Dendritic cell treated with granulocyte-macrophage colony-stimulating factor and Interleukin-4, amounts not matched to agents 40 ng/mL and 50 ng/mL, for 4 days (primary cell): ENCODE measurements around the gene SLC48A1.

Experiments used
- H3K27ac Mint-ChIP-seq: one replicate; pipeline ENCODE4 v1.8.0; 2022; ENCODE audit warnings: mild to moderate bottlenecking, mixed read lengths
- H3K27me3 Mint-ChIP-seq: one replicate; pipeline ENCODE4 v1.8.0; 2022; ENCODE audit warnings: mild to moderate bottlenecking, mixed read lengths
- H3K36me3 Mint-ChIP-seq: one replicate; pipeline ENCODE4 v1.8.0; 2022; ENCODE audit warnings: low read depth, mixed read lengths
- H3K4me1 Mint-ChIP-seq: one replicate; pipeline ENCODE4 v1.8.0; 2022; ENCODE audit warnings: low read depth, mixed read lengths
- H3K4me3 Mint-ChIP-seq: one replicate; pipeline ENCODE4 v1.8.0; 2022; ENCODE audit warnings: mild to moderate bottlenecking, moderate library complexity, mixed read lengths
- H3K9me3 Mint-ChIP-seq: one replicate; pipeline ENCODE4 v1.8.0; 2022; ENCODE audit warnings: mixed read lengths
- intact Hi-C: fragments of 100-400 bp; cut with micrococcal nuclease; formaldehyde crosslinking; loops from one replicate; pipeline ENCODE4 v1.15.0; 2022

Gene SLC48A1

DNA sequence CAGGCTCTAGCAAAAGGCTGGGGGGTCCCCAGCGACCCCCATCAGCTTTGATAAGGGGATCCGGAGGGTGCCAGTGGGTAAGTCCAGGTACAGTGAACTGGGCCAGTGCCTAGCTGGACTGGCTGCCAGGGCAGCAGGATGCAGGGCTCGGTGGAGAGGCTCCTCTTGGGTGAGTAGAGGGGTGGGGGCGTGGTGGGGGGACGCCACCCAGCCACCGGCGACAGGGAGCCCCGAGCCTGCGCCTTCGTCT is 14.5 kb upstream of the SLC48A1 start:
- intact Hi-C loops = loop anchor here (2.0 to 5.0 kb wide), 2 partner anchors 20 to 106 kb away; no protein-coding TSS in a partner anchor
- Mint-ChIP-seq H3K27ac (peak overlapping the region; percentile 75), H3K4me3 (peak overlapping the region; percentile 79), H3K9me3 (no peaks in the 10 kb centered on the region), H3K4me1 (peaks cover 42% of the 10 kb centered on the region), H3K36me3 (no peaks in the 10 kb centered on the region), H3K27me3 (peaks cover 28% of the 10 kb centered on the region)

DNA sequence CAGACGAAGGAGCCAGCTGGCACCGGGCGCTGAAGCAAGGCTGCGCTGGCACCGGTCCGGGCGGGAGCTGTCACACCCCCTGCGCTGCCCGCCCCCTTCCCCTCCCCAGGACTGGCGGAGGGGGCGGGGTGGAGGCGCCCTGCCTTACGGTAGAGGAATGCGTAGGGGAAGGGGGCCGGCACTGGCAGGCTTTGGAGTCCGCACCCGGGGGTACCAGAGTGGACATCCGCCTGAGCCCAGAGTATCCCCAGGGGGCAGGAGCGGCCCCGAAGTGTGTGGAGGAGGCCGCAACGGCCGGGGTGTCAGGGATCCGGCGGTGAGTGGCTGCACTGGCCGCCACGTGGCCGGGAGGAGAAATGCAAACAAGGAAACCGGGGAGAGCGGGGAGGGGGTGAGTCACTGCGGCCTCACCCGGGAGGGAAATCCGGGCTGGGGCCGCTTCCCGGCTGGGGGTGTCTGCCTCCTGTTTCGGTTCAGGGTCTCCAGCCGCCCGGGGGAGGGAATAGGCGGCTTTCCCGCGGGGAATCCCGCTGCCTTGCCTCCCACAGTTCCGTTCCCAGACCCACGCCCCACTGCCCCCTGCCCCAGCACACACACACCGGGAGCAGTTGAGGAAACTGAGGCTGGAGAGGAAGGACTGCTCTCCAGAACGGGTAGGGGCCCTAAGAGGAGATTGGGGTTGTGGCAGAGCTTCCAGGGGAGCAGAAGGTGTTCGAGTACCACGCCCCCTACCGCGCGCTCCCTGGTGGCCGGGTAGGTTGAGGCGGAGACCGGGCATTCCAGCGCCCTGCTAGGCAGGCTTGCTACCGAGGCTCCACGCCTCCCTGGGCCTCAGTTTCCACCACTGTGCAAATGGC is 14.0 kb upstream of the SLC48A1 start, which contains the start of gene RAPGEF3:
Gene RAPGEF3 (minus strand): TSS at position 47 of the 857 bp plus-strand sequence. CDS start 324 bp downstream, outside the sequence.
- H3K4me3 Mint-ChIP-seq = peak within 1 kb of the TSS; percentile 79
- H3K27ac Mint-ChIP-seq = peak within 1 kb of the TSS; percentile 75
- H3K9me3 Mint-ChIP-seq = no peaks in the 10 kb centered on the region
- H3K4me1 Mint-ChIP-seq = peaks cover 43% of the 10 kb centered on the region
- H3K36me3 Mint-ChIP-seq = no peaks in the 10 kb centered on the region
- intact Hi-C loops = loop anchor here (2.0 to 5.0 kb wide), 2 partner anchors 20 to 107 kb away; no protein-coding TSS in a partner anchor
- H3K27me3 Mint-ChIP-seq = peaks cover 29% of the 10 kb centered on the region

DNA sequence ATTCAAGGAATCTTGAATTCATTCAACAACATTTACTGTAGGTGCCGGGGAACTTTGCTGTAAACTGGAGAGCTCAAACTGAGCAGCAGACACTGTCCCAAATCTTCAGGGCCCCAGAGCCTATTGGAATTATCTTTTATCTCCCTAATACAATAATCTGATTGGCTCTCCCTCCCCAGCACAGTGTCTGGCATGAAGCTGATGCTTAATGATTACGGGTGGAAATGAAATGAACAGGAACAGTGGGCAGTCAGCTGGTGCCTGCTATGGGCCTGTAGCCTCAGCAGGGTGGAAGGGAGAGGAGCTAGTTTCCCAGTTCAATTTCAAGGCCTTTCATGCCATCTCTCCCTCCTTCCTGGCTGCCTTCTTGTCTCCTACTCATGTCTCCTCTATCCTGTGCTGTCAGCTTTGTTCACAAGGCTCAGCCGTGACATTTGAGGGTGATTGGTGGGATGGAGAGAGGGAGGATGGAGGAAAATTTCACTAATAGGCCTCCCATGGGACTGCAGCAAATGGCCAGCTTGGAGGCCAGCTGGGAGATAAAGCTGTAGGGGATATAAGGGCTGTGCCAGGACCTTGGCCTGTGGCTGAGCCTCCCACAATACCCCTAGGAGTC is 10.1 kb upstream of the SLC48A1 start:
- no peaks in the 10 kb centered on the region for H3K36me3 Mint-ChIP-seq
- H3K4me1 Mint-ChIP-seq = peaks cover 27% of the 10 kb centered on the region
- H3K27ac Mint-ChIP-seq = no peak overlapping the region
- intact Hi-C loops = no loop called here
- no peak overlapping the region for H3K4me3 Mint-ChIP-seq
- peaks cover 21% of the 10 kb centered on the region for H3K27me3 Mint-ChIP-seq
- no peaks in the 10 kb centered on the region for H3K9me3 Mint-ChIP-seq

DNA sequence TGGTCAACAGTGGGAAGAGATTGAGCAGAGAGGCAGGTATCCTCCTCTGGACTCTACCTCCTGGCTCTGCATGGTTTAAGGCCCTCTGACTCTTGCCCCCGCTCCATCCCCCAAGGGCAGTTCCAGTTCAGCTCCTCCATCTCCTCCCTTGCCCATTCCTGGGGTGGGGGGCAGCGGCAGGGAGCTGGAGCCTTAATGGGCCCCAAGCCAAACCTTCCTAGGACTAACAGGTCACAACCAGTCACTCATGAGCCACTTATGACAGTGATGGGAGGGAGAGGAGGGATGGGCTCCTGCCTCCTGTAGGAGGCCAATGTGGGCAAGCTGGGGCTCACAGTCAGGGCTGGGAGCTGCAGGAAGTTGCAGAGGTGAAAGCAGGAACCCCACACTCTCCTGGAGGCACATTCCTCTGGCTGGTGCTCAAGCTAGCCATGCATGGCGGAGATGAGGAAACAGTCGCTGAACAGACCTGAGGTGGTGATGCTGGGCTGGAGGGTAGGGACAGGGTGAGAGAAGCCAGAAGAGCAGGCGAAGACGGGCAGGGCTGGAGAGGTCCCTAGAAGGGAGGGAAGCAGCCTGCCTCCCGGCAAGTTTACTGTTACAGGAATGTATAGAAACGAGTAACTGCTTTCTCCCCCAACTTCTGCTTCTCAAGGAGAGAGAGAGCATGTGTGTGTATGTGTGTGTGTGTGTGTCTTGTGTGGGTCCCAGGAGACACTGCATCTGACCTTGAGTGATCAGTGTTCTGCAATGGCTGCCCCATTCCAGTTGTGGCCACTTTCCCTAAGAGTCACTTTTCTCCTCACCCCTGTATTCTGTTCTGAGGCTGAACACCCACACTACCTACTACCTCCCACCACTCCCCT is 9.3 kb upstream of the SLC48A1 start:
- Mint-ChIP-seq H3K27me3 (peaks cover 17% of the 10 kb centered on the region), H3K4me3 (no peak overlapping the region), H3K27ac (no peak overlapping the region), H3K4me1 (peaks cover 20% of the 10 kb centered on the region), H3K9me3 (no peaks in the 10 kb centered on the region), H3K36me3 (no peaks in the 10 kb centered on the region)
- intact Hi-C loops = no loop called here

DNA sequence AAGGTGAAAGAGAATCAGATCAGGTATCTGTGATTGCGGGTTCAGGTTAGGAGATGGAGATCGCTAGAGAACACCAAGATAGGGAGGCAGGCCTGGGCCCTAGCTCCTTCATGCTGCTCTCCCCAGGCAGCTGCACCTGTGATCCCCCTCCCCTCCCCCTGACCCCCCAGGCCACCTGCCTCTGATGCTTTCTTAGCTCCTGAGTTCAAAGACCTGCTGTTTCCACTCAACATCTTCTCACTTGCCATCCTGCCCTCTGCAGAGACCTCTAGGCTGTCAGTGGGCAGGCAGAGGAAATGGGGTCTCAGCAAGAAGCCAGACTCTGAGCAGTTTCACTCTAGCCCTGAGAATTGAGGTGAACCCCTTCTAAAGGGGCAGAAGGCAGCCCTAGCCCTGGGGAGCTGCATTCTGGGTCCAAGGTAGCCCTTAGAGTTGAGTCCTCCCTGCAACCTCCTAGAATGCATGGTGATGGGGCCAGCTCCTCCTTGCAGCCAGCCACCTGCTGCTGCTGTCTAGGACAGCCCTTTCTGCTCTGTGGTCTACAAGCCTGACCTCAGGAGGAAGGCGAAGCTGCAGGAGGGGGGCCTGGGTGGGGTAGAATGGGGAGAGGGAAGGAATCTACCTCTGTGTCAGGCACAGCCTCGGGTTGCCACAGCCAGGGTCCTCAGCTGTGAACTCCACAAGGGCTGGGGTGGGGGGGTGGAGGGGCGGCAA is 6.4 kb upstream of the SLC48A1 start:
- intact Hi-C loops = loop anchor here (1.0 kb wide), 1 partner anchor 51 kb away; no protein-coding TSS in a partner anchor
- H3K9me3 Mint-ChIP-seq = no peaks in the 10 kb centered on the region
- no peak overlapping the region for H3K4me3 Mint-ChIP-seq
- H3K27ac Mint-ChIP-seq = no peak overlapping the region
- peaks cover 11% of the 10 kb centered on the region for H3K4me1 Mint-ChIP-seq
- peaks cover 6% of the 10 kb centered on the region for H3K27me3 Mint-ChIP-seq
- no peaks in the 10 kb centered on the region for H3K36me3 Mint-ChIP-seq

DNA sequence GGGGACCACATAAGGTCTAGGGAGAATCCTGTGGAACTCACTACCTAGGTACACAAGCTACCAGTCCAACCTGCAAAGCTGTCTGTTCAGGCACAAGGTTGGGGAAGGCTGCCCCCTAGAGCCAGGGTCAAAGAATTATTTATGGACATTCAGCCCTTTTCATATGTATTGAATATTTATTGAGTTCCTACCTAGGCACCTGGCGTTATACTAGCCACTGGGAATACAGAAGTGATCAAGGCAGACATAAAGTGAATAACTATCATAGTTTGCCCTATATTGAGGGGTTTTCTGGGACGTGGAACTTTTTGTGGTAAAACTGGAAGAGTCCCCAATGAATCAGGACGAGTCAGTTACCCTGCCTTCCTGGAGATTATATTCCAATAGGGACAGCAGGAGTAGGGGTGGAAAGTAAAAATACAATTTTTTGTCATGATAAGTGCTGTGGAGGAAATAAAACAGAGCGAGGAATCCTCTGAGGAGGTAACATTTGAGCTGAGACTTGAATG is 5.8 kb upstream of the SLC48A1 start:
- H3K36me3 Mint-ChIP-seq = no peaks in the 10 kb centered on the region
- no peaks in the 10 kb centered on the region for H3K9me3 Mint-ChIP-seq
- H3K4me1 Mint-ChIP-seq = peaks cover 12% of the 10 kb centered on the region
- no peak overlapping the region for H3K27ac Mint-ChIP-seq
- peaks cover 6% of the 10 kb centered on the region for H3K27me3 Mint-ChIP-seq
- no peak overlapping the region for H3K4me3 Mint-ChIP-seq
- intact Hi-C loops = loop anchor here (1.0 kb wide), 1 partner anchor 52 kb away; no protein-coding TSS in a partner anchor

DNA sequence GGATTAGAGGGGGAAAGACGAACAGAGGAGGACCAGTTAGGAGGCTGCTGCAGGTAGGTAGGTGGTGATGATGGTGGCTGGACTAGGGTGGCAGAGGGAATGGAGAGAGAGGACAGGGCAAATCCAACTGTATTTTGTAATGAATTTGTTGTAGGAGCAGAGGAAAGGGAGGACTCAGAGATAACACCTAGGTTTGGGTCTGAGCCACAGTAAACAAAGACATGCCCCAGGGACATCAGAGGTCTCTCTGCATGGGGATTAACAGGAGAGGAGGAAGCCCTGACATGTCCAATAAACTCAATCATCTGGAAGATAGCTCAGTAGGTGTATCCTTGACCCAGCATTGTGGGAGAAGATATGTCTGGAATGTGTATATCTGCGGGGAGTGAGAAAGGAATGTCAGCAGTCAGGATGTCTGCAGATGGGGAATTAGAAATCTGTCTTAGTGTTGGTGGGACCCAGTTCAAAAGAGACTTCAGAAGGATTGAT is 4.7 kb upstream of the SLC48A1 start:
- intact Hi-C loops = no loop called here
- Mint-ChIP-seq H3K9me3 (no peaks in the 10 kb centered on the region), H3K27me3 (peaks cover 9% of the 10 kb centered on the region), H3K27ac (no peak overlapping the region), H3K4me1 (peaks cover 16% of the 10 kb centered on the region), H3K36me3 (peaks cover under 1% of the 10 kb centered on the region), H3K4me3 (no peak overlapping the region)

DNA sequence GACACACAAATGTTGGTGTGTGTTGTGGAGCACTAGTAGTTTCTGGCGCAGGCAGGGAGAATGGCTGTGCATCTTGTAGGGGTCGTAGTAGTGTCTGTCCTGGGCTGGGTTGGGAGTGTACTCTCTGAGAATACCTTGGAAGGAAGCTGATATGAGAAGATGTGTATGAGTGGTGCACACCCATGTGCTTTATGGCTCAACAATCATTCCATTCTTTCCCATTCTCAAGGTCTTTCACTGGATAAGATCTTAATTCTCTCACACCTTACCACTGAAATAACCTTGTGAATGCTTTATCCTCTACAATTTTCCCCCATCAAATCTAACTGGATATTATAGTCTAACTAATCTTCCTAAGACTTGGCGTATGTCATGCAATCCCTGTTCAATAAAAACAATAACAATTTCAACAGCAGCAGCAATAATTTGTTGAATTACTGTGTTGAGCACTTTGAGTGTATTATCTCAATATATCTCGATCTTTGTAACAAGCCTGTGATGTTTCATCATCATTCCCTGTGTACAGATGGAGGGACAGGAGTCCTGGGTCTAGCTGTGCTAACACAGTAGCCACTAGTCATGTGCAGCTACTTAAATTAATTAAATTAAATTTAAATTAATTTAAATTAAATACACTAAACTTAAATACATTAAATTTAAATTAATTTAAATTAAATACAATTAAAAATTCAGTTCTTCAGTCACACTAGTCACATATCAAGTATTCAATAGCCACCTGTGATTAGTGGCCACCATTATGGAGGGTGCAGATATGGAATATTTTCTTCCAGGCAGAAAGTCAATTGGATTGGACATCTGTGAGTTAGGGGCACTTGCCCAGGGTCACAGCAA is 3.6 kb upstream of the SLC48A1 start:
- no peak overlapping the region for H3K27ac Mint-ChIP-seq
- intact Hi-C loops = no loop called here
- peaks cover 4% of the 10 kb centered on the region for H3K27me3 Mint-ChIP-seq
- H3K36me3 Mint-ChIP-seq = peaks cover 6% of the 10 kb centered on the region
- no peaks in the 10 kb centered on the region for H3K9me3 Mint-ChIP-seq
- H3K4me3 Mint-ChIP-seq = no peak overlapping the region
- peaks cover 16% of the 10 kb centered on the region for H3K4me1 Mint-ChIP-seq

DNA sequence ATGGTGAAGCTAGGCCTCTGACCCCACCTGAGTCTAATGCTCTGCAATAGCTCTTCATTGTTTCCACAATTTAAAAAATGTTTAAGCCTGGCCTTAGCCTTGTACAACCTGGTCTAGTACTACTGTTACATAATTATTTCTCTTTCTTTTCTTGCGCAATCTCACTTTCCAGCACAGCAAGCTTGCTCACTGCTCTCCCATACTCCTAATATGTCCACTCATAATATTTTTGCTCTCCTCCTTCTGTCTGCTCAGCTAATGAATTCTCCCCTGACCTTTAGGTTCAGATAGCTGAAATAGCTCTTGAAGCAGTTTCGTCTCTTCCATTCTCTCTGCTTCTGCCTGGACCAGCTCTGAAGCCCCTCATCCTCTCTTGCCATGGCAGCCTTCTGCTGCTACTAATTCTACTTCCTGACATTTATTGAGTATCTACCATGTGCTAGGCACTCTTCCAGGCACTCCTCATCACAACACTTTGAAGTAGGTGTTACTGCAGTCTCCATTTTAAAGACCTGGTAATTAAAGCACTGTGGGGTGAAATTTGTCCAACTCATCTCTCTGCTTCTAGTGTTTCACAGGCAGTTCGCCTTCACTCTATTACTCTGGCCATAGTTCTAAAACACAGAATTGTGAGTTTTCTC is 2.8 kb upstream of the SLC48A1 start:
- intact Hi-C loops = no loop called here
- Mint-ChIP-seq H3K36me3 (peaks cover 6% of the 10 kb centered on the region), H3K4me1 (peaks cover 23% of the 10 kb centered on the region), H3K9me3 (no peaks in the 10 kb centered on the region), H3K27me3 (peaks cover 4% of the 10 kb centered on the region), H3K4me3 (no peak overlapping the region), H3K27ac (no peak overlapping the region)

DNA sequence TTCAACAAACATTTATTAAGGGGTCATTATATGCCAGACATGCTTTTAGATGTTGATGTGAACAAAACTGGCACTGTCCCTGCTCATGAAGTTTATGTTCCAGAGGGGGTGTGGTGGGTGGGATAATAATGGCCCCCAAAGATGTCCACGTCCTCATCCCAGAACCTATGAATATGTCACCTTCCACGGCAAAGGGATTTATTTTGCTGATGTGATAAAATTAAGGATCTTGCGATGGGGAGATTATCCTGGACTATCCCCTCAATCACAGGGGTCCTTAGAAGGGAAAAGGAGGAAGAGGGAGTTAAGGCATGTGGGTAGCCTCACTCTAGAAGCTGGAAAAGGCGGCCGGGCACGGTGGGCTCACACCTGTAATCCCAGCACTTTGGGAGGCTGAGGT is 1.7 kb upstream of the SLC48A1 start:
- no peak overlapping the region for H3K4me3 Mint-ChIP-seq
- H3K9me3 Mint-ChIP-seq = no peaks in the 10 kb centered on the region
- peaks cover 6% of the 10 kb centered on the region for H3K36me3 Mint-ChIP-seq
- H3K27ac Mint-ChIP-seq = no peak overlapping the region
- intact Hi-C loops = no loop called here
- H3K4me1 Mint-ChIP-seq = peaks cover 34% of the 10 kb centered on the region
- peaks cover 4% of the 10 kb centered on the region for H3K27me3 Mint-ChIP-seq

DNA sequence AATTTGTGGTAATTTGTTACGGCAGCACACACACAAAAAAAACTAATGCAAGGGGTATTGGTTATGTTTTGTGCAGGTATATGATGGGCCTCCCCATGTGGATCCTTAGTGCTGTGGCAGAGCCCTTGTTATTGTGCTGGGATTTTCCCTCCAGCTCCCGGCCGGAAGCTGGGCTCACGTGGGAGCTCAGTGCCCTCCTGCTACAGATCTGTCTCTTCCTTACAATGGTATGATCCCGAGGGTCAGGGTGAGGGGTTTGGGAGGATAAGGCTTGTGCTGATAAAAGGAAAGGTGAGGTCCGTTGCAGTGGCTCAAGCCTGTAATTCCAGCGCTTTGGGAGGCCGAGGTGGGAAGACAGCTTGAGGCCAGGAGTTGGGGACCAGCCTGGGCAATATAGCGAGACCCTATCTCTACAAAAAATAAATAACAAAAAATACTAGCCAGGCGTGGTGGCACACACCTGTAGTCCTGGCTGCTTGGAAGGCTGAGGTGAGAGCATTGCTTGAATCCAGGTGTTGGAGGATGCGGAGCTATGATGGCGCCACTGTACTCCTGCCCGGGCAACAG is 861 bp upstream of the SLC48A1 start:
- no peaks in the 10 kb centered on the region for H3K9me3 Mint-ChIP-seq
- peaks cover 6% of the 10 kb centered on the region for H3K36me3 Mint-ChIP-seq
- intact Hi-C loops = no loop called here
- H3K27me3 Mint-ChIP-seq = peaks cover 3% of the 10 kb centered on the region
- H3K4me3 Mint-ChIP-seq = peak overlapping the region; percentile 68
- peak overlapping the region; percentile 89 for H3K27ac Mint-ChIP-seq
- H3K4me1 Mint-ChIP-seq = peaks cover 43% of the 10 kb centered on the region

DNA sequence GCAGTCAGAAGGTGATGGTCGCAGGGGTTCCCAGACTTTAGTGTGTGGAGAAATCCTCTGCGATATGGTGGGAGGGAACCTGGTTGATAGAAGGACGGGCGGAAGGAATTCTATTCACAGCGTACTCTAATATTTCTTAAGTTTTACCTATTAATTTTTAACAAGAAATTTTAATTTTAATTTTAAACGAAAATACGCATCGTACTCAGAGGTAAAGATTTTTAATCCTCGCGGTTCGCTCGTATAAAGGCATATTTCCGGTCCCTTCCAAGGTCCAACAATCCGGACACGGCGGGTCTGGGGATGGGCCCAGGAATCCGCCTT is 338 bp upstream of the SLC48A1 start:
- H3K27ac Mint-ChIP-seq = peak overlapping the region; percentile 89
- peaks cover 48% of the 10 kb centered on the region for H3K4me1 Mint-ChIP-seq
- peaks cover 6% of the 10 kb centered on the region for H3K36me3 Mint-ChIP-seq
- H3K4me3 Mint-ChIP-seq = peak overlapping the region; percentile 68
- H3K27me3 Mint-ChIP-seq = peaks cover 3% of the 10 kb centered on the region
- H3K9me3 Mint-ChIP-seq = no peaks in the 10 kb centered on the region
- intact Hi-C loops = no loop called here
